H9 (cell line): ENCODE measurements around the gene GATA2. TPM values are rescaled to one million over a fixed set of nuclear protein-coding genes. Genes with fewer than 3 reads are reported as not detected.

Experiments used
- DNase-seq: peaks from one replicate; pipeline ENCODE4 v3.0.0-alpha.2; 2017
- H2AFZ ChIP-seq: one replicate; pipeline ENCODE4 v1.6.1; 2013; ENCODE audit warnings: mild to moderate bottlenecking, low read length, control low read depth, moderate library complexity
- H2AK5ac ChIP-seq: 2 replicates; pipeline ENCODE4 v1.6.1; 2013; ENCODE audit warnings: low read length, control low read depth, mixed read lengths; ENCODE audit not compliant: insufficient read length
- H2BK120ac ChIP-seq: one replicate; pipeline ENCODE4 v1.6.1; 2013; ENCODE audit warnings: low read depth, mild to moderate bottlenecking, low read length, control low read depth, inconsistent platforms; ENCODE audit not compliant: poor library complexity, severe bottlenecking
- H2BK12ac ChIP-seq: 2 replicates; pipeline ENCODE4 v1.6.1; 2013; ENCODE audit warnings: low read length, control low read depth, mixed read lengths, low read depth; ENCODE audit not compliant: insufficient read length
- H2BK15ac ChIP-seq: 2 replicates; pipeline ENCODE4 v1.6.1; 2013; ENCODE audit warnings: low read depth, low read length, control low read depth
- H2BK20ac ChIP-seq: one replicate; pipeline ENCODE4 v1.6.1; 2013; ENCODE audit warnings: low read depth, mild to moderate bottlenecking, low read length, control low read depth, inconsistent platforms; ENCODE audit not compliant: poor library complexity, severe bottlenecking
- H2BK5ac ChIP-seq: 2 replicates; pipeline ENCODE4 v1.6.1; 2013; ENCODE audit warnings: low read length, control low read depth, mixed read lengths; ENCODE audit not compliant: insufficient read length
- H3K14ac ChIP-seq: 2 replicates; pipeline ENCODE4 v1.6.1; 2013; ENCODE audit warnings: low read length, control low read depth; ENCODE audit not compliant: insufficient read depth
- H3K18ac ChIP-seq: 2 replicates; pipeline ENCODE4 v1.6.1; 2013; ENCODE audit warnings: low read depth, mild to moderate bottlenecking, mixed read lengths, low read length, control low read depth; ENCODE audit not compliant: insufficient read length
- H3K23ac ChIP-seq: 2 replicates; pipeline ENCODE4 v1.6.1; 2013; ENCODE audit warnings: low read length, control low read depth, mixed read lengths, low read depth; ENCODE audit not compliant: insufficient read length
- H3K23me2 ChIP-seq: 2 replicates; pipeline ENCODE4 v1.6.1; 2013; ENCODE audit warnings: low read depth, mild to moderate bottlenecking, mixed read lengths, low read length, control low read depth; ENCODE audit not compliant: insufficient read length, poor library complexity, severe bottlenecking
- H3K27ac ChIP-seq: 2 replicates; pipeline ENCODE4 v1.5.1; 2013; ENCODE audit warnings: low read length, control low read depth, mixed read lengths, low read depth; ENCODE audit not compliant: insufficient read length
- H3K27me3 ChIP-seq: 2 replicates; pipeline ENCODE4 v1.6.1; 2013; ENCODE audit warnings: low read length, control low read depth, inconsistent platforms; ENCODE audit not compliant: insufficient read depth
- H3K4ac ChIP-seq: 2 replicates; pipeline ENCODE4 v1.6.1; 2013; ENCODE audit warnings: low read depth, mild to moderate bottlenecking, control low read depth, inconsistent platforms, low read length, moderate library complexity
- H3K4me1 ChIP-seq: 2 replicates; pipeline ENCODE4 v1.6.1; 2013; ENCODE audit warnings: low read length, control low read depth, inconsistent platforms; ENCODE audit not compliant: insufficient read depth
- H3K4me2 ChIP-seq: 2 replicates; pipeline ENCODE4 v1.6.1; 2013; ENCODE audit warnings: low read length, control low read depth, mixed read lengths; ENCODE audit not compliant: insufficient read length, insufficient read depth
- H3K56ac ChIP-seq: 2 replicates; pipeline ENCODE4 v1.6.1; 2013; ENCODE audit warnings: low read depth, mild to moderate bottlenecking, mixed read lengths, low read length, control low read depth; ENCODE audit not compliant: insufficient read length
- H3K79me1 ChIP-seq: 2 replicates; pipeline ENCODE4 v1.6.1; 2013; ENCODE audit warnings: low read depth, mild to moderate bottlenecking, moderate library complexity, low read length, control low read depth, inconsistent platforms; ENCODE audit not compliant: insufficient read depth, poor library complexity, severe bottlenecking
- H3K79me2 ChIP-seq: 2 replicates; pipeline ENCODE4 v1.6.1; 2013; ENCODE audit warnings: low read length, control low read depth, inconsistent platforms; ENCODE audit not compliant: insufficient read depth
- H3K9ac ChIP-seq: 2 replicates; pipeline ENCODE4 v1.6.1; 2013; ENCODE audit warnings: low read length, control low read depth, mixed read lengths; ENCODE audit not compliant: insufficient read length; ENCODE audit errors: extremely low read depth
- H3K9me3 ChIP-seq: one replicate; pipeline ENCODE4 v1.6.1; 2013; ENCODE audit warnings: low read depth, low read length, inconsistent platforms; ENCODE audit not compliant: control insufficient read depth
- H3T11ph ChIP-seq: one replicate; pipeline ENCODE4 v1.6.1; 2013; ENCODE audit warnings: mild to moderate bottlenecking, low read length, control low read depth, inconsistent platforms
- H4K20me1 ChIP-seq: one replicate; pipeline ENCODE4 v1.6.1; 2013; ENCODE audit not compliant: control insufficient read depth, insufficient read length, insufficient read depth
- H4K5ac ChIP-seq: 2 replicates; pipeline ENCODE4 v1.6.1; 2013; ENCODE audit warnings: low read depth, mild to moderate bottlenecking, mixed read lengths, low read length, control low read depth; ENCODE audit not compliant: insufficient read length
- H4K8ac ChIP-seq: replicated peaks from 2 replicates; pipeline ENCODE4 v1.6.1; 2013; ENCODE audit warnings: low read length, control low read depth, mixed read lengths, low read depth; ENCODE audit not compliant: insufficient read length
- H4K91ac ChIP-seq: 2 replicates; pipeline ENCODE4 v1.6.1; 2013; ENCODE audit warnings: low read depth, mild to moderate bottlenecking, moderate library complexity, mixed read lengths, low read length, control low read depth; ENCODE audit not compliant: insufficient read length
- H3K27ac Mint-ChIP-seq, 3 experiments: 2 replicates in 2 of 3; 3 replicates in 1 of 3; pipeline ENCODE4 v1.8.0; 2020 to 2021; ENCODE audit warnings: mixed read lengths in 3 of 3, mild to moderate bottlenecking in 1 of 3, moderate library complexity in 1 of 3
- H3K27me3 Mint-ChIP-seq: 2 replicates; pipeline ENCODE4 v1.8.0; 2021; ENCODE audit warnings: low read depth, mild to moderate bottlenecking, moderate library complexity, mixed read lengths
- H3K36me3 Mint-ChIP-seq, 3 experiments: 2 replicates in 2 of 3; 3 replicates in 1 of 3; pipeline ENCODE4 v1.8.0; 2020 to 2021; ENCODE audit warnings: low read depth in 3 of 3, mixed read lengths in 3 of 3; ENCODE audit not compliant: insufficient read depth in 1 of 3
- H3K4me1 Mint-ChIP-seq, 2 experiments: 2 replicates each; pipeline ENCODE4 v1.8.0; 2020; ENCODE audit warnings: mixed read lengths in 2 of 2
- H3K4me3 Mint-ChIP-seq, 2 experiments: 2 replicates in 1 of 2; 3 replicates in 1 of 2; pipeline ENCODE4 v1.8.0; 2020 to 2021; ENCODE audit warnings: mild to moderate bottlenecking in 2 of 2, mixed read lengths in 2 of 2, moderate library complexity in 1 of 2
- H3K9me3 Mint-ChIP-seq, 2 experiments: 2 replicates in 1 of 2; 3 replicates in 1 of 2; pipeline ENCODE4 v1.8.0; 2020; ENCODE audit warnings: mild to moderate bottlenecking in 2 of 2, mixed read lengths in 2 of 2, moderate library complexity in 1 of 2
- WGBS: extraction: QIAGEN DNeasy Blood & Tissue Kit; methylation state at CpG from one replicate; pipeline ENCODE4 v1.1.7; 2013; ENCODE audit warnings: missing lambda C conversion rate, low lambda C conversion rate, mixed read lengths; ENCODE audit not compliant: insufficient read length; ENCODE audit errors: extremely low coverage; 5-methylcytosine and 5-hydroxymethylcytosine counted together
- total RNA-seq: library from RNA; stranded (reverse); gene quantifications from 2 replicates; pipeline ENCODE4 v1.2.1, GENCODE V29; 2021
- TF ChIP-seq, protein P1 (sequence below): fragments of 200-600 bp; sonication (generic); conservative IDR thresholded peaks from 3 replicates; pipeline ENCODE4 v1.8.0; 2021; ENCODE audit warnings: antibody characterized with exemption, mild to moderate bottlenecking

GATA2 gene
- total RNA-seq, 1 experiment from 2014 or later, result 1.9 TPM

DNA sequence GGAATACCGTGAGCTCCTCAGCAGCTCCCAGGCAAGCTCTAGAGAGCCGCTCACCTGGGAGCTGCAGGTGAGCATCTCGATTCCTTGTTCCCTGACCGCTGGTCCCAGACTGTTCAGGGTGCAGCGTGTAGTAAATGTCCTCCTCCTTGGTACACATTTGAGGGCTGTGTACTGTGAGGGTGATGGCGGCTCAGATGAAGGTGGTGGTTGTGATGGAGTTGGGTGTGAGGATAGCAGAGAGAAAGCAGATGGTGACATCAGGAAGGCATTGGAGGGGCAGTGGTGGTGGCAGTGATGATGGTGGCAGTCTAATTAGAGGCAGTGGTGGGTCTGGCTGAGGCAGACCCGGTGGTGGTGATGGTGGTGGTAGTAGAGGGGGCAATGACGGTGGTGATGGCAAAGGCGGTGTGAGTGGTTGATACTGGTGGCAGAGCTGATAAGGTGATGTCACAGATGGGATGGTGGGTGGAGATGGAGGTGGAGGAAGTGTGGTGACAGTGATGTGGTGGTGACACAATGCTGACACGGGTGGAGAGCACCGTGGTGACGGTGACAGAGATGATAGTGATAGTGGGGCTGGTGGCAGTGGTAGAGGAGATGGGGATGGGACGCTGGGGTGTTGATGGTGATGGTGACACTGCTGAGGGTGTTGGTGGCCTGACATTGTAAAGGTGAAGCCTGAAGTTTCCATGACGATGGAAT, 26.0 kb downstream of the GATA2 start, which contains the start of gene DNAJB8:
TSS of gene DNAJB8 (minus strand) at position 51 of the 702 bp plus-strand sequence. CDS start 3,645 bp downstream, outside the sequence.
- Histone ChIP-seq H4K20me1 (no peaks in the 10 kb centered on the region), H3K9ac (no peak within 1 kb of the TSS), H3T11ph (no peak within 1 kb of the TSS), H3K9me3 (no peaks in the 10 kb centered on the region), H3K27me3 (peaks cover 6% of the 10 kb centered on the region; the same call in 1 of the 2 replicates), H3K56ac (no peak within 1 kb of the TSS), H4K91ac (no peak within 1 kb of the TSS), H3K4me2 (no peak within 1 kb of the TSS), H3K23me2 (no peaks in the 10 kb centered on the region), H2AFZ (no peak within 1 kb of the TSS), H3K18ac (no peak within 1 kb of the TSS), H2BK20ac (no peak within 1 kb of the TSS), H4K8ac (no peak within 1 kb of the TSS), H2BK15ac (no peak within 1 kb of the TSS), H3K23ac (no peak within 1 kb of the TSS), H3K4me1 (no peaks in the 10 kb centered on the region), H2BK120ac (no peak within 1 kb of the TSS), H3K4ac (no peak within 1 kb of the TSS), H2BK5ac (no peak within 1 kb of the TSS), H2AK5ac (no peak within 1 kb of the TSS), H4K5ac (no peak within 1 kb of the TSS), H3K27ac (no peak within 1 kb of the TSS), H3K14ac (no peak within 1 kb of the TSS; the same call in 1 of the 2 replicates), H2BK12ac (no peak within 1 kb of the TSS), H3K79me2 (no peaks in the 10 kb centered on the region), H3K79me1 (no peaks in the 10 kb centered on the region)
- Mint-ChIP-seq H3K27ac (no peak within 1 kb of the TSS; a peak in 1 of 7 replicates), H3K4me1 (peaks cover 9 to 13% of the 10 kb centered on the region in 2 experiments; a peak in 3 of 4 replicates), H3K9me3 (peaks cover 0 to 2% of the 10 kb centered on the region in 2 experiments; a peak in 2 of 5 replicates), H3K4me3 (no peak within 1 kb of the TSS), H3K27me3 (peaks cover 86% of the 10 kb centered on the region), H3K36me3 (no peaks in the 10 kb centered on the region; a peak in 1 of 7 replicates)
- no CpG with 5 or more reads among the region's 14 CpGs for WGBS
- DNase-seq, result no peak
- TF ChIP-seq, protein P1, sequence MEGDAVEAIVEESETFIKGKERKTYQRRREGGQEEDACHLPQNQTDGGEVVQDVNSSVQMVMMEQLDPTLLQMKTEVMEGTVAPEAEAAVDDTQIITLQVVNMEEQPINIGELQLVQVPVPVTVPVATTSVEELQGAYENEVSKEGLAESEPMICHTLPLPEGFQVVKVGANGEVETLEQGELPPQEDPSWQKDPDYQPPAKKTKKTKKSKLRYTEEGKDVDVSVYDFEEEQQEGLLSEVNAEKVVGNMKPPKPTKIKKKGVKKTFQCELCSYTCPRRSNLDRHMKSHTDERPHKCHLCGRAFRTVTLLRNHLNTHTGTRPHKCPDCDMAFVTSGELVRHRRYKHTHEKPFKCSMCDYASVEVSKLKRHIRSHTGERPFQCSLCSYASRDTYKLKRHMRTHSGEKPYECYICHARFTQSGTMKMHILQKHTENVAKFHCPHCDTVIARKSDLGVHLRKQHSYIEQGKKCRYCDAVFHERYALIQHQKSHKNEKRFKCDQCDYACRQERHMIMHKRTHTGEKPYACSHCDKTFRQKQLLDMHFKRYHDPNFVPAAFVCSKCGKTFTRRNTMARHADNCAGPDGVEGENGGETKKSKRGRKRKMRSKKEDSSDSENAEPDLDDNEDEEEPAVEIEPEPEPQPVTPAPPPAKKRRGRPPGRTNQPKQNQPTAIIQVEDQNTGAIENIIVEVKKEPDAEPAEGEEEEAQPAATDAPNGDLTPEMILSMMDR, result no peak
